Activated CD4-positive, alpha-beta T cell treated with anti-CD3 and anti-CD28 coated beads for 36 hours (primary cell): ENCODE data around the gene DAO. TPM values are rescaled to one million over a fixed set of nuclear protein-coding genes. Genes with fewer than 3 reads are reported as not detected.

ENCODE experiments used
- ATAC-seq: fragments of 200-7000 bp; cut with Tn5 transposase; one replicate; pipeline ENCODE4 v1.10.0; 2021; ENCODE audit warnings: mild to moderate bottlenecking, moderate library complexity
- CTCF ChIA-PET: fragments of 350-600 bp; sonication (Branson Sonifier 250); formaldehyde crosslinking; loops from one replicate; lab custom pipeline; 2021; ENCODE audit warnings: antibody characterized with exemption; lab: Charles Lee
- POLR2A ChIA-PET: fragments of 350-600 bp; sonication (Branson Sonifier 250); formaldehyde crosslinking; loops from one replicate; lab custom pipeline; 2021; ENCODE audit warnings: antibody characterized with exemption, inconsistent platforms; lab: Charles Lee
- DNase-seq: peaks from one replicate; pipeline ENCODE4 v3.0.0-alpha.2; 2020
- H3K27ac Mint-ChIP-seq: one replicate; pipeline ENCODE4 v1.8.0; 2021; ENCODE audit warnings: mixed read lengths
- H3K27me3 Mint-ChIP-seq: one replicate; pipeline ENCODE4 v1.8.0; 2021; ENCODE audit warnings: mixed read lengths
- H3K36me3 Mint-ChIP-seq: one replicate; pipeline ENCODE4 v1.8.0; 2021; ENCODE audit warnings: low read depth, mixed read lengths
- H3K4me1 Mint-ChIP-seq: one replicate; pipeline ENCODE4 v1.8.0; 2021; ENCODE audit warnings: mixed read lengths
- H3K4me3 Mint-ChIP-seq: one replicate; pipeline ENCODE4 v1.8.0; 2021; ENCODE audit warnings: mild to moderate bottlenecking, moderate library complexity, mixed read lengths
- H3K9me3 Mint-ChIP-seq: one replicate; pipeline ENCODE4 v1.8.0; 2021; ENCODE audit warnings: low read depth, mixed read lengths
- intact Hi-C, 2 experiments: fragments of 100-400 bp; cut with DNase I in 1 of 2; cut with micrococcal nuclease in 1 of 2; formaldehyde crosslinking; loops; one replicate each; pipeline versions ENCODE4 v1.14.2 to v1.15.1; 2022 to 2024; cut with DNase I, micrococcal nuclease
- total RNA-seq, 2 experiments: library from RNA; stranded (reverse); gene quantifications; one replicate each; pipeline ENCODE4 v1.2.3, GENCODE V29; 2021

Gene DAO
- total RNA-seq, 2 experiments from 2014 or later, result not detected

DNA sequence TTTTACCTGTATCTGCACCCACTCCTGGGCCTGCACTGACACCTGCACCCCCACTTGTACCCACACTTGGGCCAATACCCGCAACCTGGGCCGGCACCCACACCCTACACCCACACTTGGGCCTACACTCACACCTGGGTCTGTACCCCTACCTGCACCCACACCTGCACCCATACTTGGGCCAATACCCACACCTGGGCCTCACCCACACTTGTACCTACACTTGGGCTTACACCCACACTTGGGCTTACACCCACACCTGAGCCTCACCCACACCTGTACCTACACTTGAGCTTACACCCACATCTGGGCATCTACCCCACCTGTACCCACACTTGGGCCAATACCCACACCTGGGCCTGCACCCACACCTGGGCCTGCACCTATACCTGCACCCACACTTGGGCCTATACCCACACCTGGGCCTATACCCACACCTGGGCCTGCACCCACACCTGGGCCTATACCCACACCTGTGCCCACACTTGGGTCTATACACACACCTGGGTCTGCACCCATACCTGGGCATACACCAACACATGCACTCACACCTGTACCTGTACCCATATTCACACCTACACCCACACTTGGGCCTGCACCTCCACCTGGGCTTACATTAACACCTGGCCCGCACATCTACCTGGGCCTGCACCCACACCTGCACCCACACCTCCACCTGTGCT is 39.2 kb downstream of the DAO start:
- no peaks in the 10 kb centered on the region for H3K36me3 Mint-ChIP-seq
- CTCF ChIA-PET, result interaction anchor here (1.2 kb wide), 1 partner anchor 29 kb away, joined by 4 read pairs; no protein-coding TSS in a partner anchor

GRCh38 chr12:108921946-108922345 is 42.1 kb downstream of the DAO start:
- intact Hi-C loops, result no loop called here
- ChIA-PET POLR2A (no interaction called here), CTCF (interaction anchor here (0.8 to 1.4 kb wide), 2 partner anchors 12 to 40 kb away, joined by 3 to 6 read pairs; no protein-coding TSS in a partner anchor)
- Mint-ChIP-seq H3K9me3 (peaks cover 5% of the 10 kb centered on the region), H3K27me3 (peaks cover 6% of the 10 kb centered on the region), H3K27ac (no peak overlapping the region), H3K4me3 (no peak overlapping the region), H3K36me3 (no peaks in the 10 kb centered on the region), H3K4me1 (no peaks in the 10 kb centered on the region)
- ATAC-seq, result no peak
- DNase-seq, result no peak

More for the DNA sequence above, 39.2 kb downstream of the DAO start:
- ATAC-seq, result no peak
- intact Hi-C loops, result no loop called here
- Mint-ChIP-seq H3K27me3 (peaks cover 7% of the 10 kb centered on the region), H3K4me1 (no peaks in the 10 kb centered on the region), H3K4me3 (no peak overlapping the region), H3K9me3 (peaks cover 2% of the 10 kb centered on the region), H3K27ac (no peak overlapping the region)
- no peak for DNase-seq
- POLR2A ChIA-PET, result no interaction called here

GRCh38 chr12:108922918-108923317 is 43.0 kb downstream of the DAO start:
- no peaks in the 10 kb centered on the region for H3K4me1 Mint-ChIP-seq
- DNase-seq (no peak), ATAC-seq (no peak)
- H3K9me3 Mint-ChIP-seq, result peaks cover 5% of the 10 kb centered on the region
- H3K4me3 Mint-ChIP-seq, result no peak overlapping the region
- peaks cover 6% of the 10 kb centered on the region for H3K27me3 Mint-ChIP-seq
- CTCF ChIA-PET, result interaction anchor here (0.8 kb wide), 1 partner anchor 41 kb away, joined by 3 read pairs; no protein-coding TSS in a partner anchor
- H3K36me3 Mint-ChIP-seq, result no peaks in the 10 kb centered on the region
- H3K27ac Mint-ChIP-seq, result no peak overlapping the region
- POLR2A ChIA-PET, result no interaction called here
- intact Hi-C loops, result no loop called here

- intact Hi-C loops, result no loop called here
- Mint-ChIP-seq H3K36me3 (no peaks in the 10 kb centered on the region), H3K4me1 (no peaks in the 10 kb centered on the region), H3K9me3 (peaks cover 2% of the 10 kb centered on the region), H3K4me3 (no peak overlapping the region), H3K27me3 (peaks cover 4% of the 10 kb centered on the region), H3K27ac (no peak overlapping the region)
- ChIA-PET POLR2A (no interaction called here), CTCF (no interaction called here)
- no peak for ATAC-seq
- DNase-seq, result no peak
Measured at GRCh38 chr12:108928695-108929094, 48.8 kb downstream of the DAO start.

DNA sequence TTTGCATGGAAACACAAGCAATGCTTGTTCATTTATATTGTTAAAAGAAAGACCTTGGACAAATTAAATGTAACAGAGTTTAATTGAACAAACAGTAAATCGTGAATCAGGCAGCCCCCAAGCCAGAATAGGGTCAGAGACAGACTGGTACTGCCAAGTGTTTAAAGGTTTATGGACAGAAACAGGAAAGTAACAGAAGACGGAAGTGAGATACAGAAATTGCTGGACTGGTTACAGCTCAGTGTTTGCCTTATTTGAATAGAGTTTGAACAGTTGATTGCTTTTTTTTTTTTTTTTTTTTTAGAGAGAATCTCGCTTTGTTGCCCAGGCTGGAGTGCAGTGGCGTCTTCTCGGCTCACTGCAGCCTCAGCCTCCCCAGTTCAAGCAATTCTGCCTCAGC is 50.3 kb downstream of the DAO start:
- intact Hi-C loops, result no loop called here
- Mint-ChIP-seq H3K36me3 (no peaks in the 10 kb centered on the region), H3K27ac (no peak overlapping the region), H3K4me3 (no peak overlapping the region), H3K9me3 (peaks cover 2% of the 10 kb centered on the region), H3K4me1 (no peaks in the 10 kb centered on the region), H3K27me3 (peaks cover 2% of the 10 kb centered on the region)
- DNase-seq (no peak), ATAC-seq (no peak)
- POLR2A ChIA-PET, result interaction anchor here (0.6 kb wide), 1 partner anchor 17 kb away, joined by 3 read pairs; no protein-coding TSS in a partner anchor
- CTCF ChIA-PET, result no interaction called here

- ATAC-seq, result no peak
- intact Hi-C loops, result no loop called here
- POLR2A ChIA-PET, result no interaction called here
- CTCF ChIA-PET, result no interaction called here
- Mint-ChIP-seq H3K27me3 (peaks cover 2% of the 10 kb centered on the region), H3K27ac (no peak overlapping the region), H3K36me3 (no peaks in the 10 kb centered on the region), H3K4me1 (no peaks in the 10 kb centered on the region), H3K9me3 (no peaks in the 10 kb centered on the region), H3K4me3 (no peak overlapping the region)
- no peak for DNase-seq
Measured at GRCh38 chr12:108930756-108931155, 50.9 kb downstream of the DAO start.

DNA sequence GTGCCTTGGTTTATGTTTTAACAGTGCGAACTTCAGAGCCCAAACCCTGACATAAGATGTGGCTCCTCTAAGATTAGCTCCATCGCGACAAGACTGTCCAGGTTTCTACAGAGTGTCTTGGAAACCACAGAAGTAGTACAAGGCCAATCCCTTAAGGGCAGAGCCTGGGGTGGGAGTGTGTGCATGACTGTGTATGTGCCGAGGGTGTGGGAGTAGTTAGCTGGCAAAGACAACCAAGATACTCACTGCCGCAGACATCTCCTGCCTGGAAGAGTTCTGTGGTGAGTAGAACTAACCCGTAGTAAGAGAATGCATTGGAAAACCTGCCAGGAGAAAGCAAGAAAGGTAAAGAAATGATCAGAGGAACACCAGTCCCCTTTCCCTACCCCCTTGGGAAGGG is 54.1 kb downstream of the DAO start:
- ATAC-seq, result no peak
- CTCF ChIA-PET, result interaction anchor here (0.6 to 1.0 kb wide), 3 partner anchors 9 to 253 kb away, joined by 3 read pairs; no protein-coding TSS in a partner anchor
- Mint-ChIP-seq H3K4me3 (no peak overlapping the region), H3K27me3 (no peaks in the 10 kb centered on the region), H3K4me1 (no peaks in the 10 kb centered on the region), H3K36me3 (no peaks in the 10 kb centered on the region), H3K27ac (no peak overlapping the region), H3K9me3 (no peaks in the 10 kb centered on the region)
- no peak for DNase-seq
- POLR2A ChIA-PET, result no interaction called here
- intact Hi-C loops, result no loop called here

DNA sequence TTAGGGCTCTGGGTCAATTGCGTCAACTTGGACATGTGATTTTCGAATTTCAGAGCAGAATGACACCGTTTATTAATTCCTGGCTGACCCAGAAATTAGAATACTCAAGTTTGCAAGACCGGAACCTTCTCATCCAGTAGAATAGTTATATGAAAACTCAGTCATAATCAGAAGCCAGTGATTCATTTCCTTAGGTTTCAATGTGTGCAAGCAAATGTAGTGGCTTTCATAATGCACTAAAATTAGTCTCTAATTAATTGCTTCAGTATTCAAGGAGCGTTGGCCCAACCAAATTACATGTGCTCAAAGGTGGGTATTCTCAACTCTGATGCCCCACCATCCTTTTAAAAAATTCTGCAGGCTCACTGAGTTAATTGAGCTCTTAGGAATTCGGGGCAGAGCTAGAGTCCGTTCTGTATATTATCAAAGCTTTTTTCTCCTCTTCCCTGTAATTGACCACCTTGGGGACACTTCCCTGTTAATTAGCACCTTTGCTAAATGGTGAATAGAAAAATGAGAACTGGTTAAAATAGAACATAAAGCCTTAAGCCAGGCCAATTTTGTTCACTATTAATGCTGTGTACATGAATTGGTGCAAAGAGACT is 55.4 kb downstream of the DAO start:
- POLR2A ChIA-PET, result no interaction called here
- no peak overlapping the region for H3K4me3 Mint-ChIP-seq

DNA sequence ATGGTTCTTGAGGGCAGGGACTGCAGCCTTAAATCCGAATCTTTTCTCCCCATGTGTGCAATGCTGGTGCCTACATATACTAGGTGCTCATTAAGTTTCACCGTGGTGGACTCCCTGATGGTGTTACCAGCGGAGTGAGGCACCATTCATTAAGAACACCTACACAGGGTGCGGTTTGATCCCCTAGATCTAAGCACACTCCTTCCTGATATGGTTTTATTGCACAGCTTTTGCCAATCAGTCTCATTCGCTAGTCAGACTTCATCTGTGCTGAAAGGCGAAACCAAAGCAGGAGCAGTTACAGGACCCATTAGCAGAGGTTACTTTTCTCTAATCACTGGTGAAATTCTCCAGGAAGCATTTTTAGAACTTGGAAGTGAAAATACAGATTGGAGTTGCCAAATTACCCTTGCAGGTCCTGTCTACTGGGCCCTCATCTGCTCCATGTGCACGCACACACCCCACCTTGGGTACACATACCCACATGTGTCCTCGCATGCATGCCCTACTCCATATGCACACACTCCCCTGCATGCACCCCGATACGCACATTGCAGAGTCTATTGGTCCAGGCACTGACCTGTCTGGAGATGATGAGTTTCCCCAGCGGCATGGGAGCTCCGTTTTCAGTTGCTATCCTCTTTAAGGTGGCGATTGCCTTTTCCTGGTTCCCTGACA is 58.5 kb downstream of the DAO start:
- H3K4me3 Mint-ChIP-seq, result no peak overlapping the region
- ChIA-PET CTCF (no interaction called here), POLR2A (no interaction called here)
- no peaks in the 10 kb centered on the region for H3K4me1 Mint-ChIP-seq
- no peak for DNase-seq
- no peaks in the 10 kb centered on the region for H3K27me3 Mint-ChIP-seq
- H3K36me3 Mint-ChIP-seq, result no peaks in the 10 kb centered on the region
- ATAC-seq, result no peak
- intact Hi-C loops, result no loop called here
- no peaks in the 10 kb centered on the region for H3K9me3 Mint-ChIP-seq
- H3K27ac Mint-ChIP-seq, result no peak overlapping the region

More for the DNA sequence above, 55.4 kb downstream of the DAO start:
- no peaks in the 10 kb centered on the region for H3K27me3 Mint-ChIP-seq
- H3K4me1 Mint-ChIP-seq, result no peaks in the 10 kb centered on the region
- CTCF ChIA-PET, result interaction anchor here (0.7 kb wide), 1 partner anchor 20 kb away, joined by 3 read pairs; no protein-coding TSS in a partner anchor
- DNase-seq (no peak), ATAC-seq (no peak)
- H3K27ac Mint-ChIP-seq, result no peak overlapping the region
- intact Hi-C loops, result no loop called here
- no peaks in the 10 kb centered on the region for H3K36me3 Mint-ChIP-seq
- H3K9me3 Mint-ChIP-seq, result no peaks in the 10 kb centered on the region

GRCh38 chr12:108939594-108939993 is 59.7 kb downstream of the DAO start:
- Mint-ChIP-seq H3K36me3 (no peaks in the 10 kb centered on the region), H3K4me1 (no peaks in the 10 kb centered on the region), H3K9me3 (no peaks in the 10 kb centered on the region), H3K27me3 (no peaks in the 10 kb centered on the region), H3K4me3 (no peak overlapping the region), H3K27ac (no peak overlapping the region)
- ChIA-PET CTCF (interaction anchor here (0.7 to 1.5 kb wide), 3 partner anchors 11 to 153 kb away, joined by 3 to 8 read pairs (median 3); partner anchors contain the start of gene ALKBH2), POLR2A (interaction anchor here (0.7 kb wide), 1 partner anchor 125 kb away, joined by 3 read pairs; no protein-coding TSS in a partner anchor)
- intact Hi-C loops, result no loop called here
- peak; percentile 99 for ATAC-seq
- peak; percentile 26 for DNase-seq

- no peak overlapping the region for H3K27ac Mint-ChIP-seq
- no peak overlapping the region for H3K4me3 Mint-ChIP-seq
- ChIA-PET POLR2A (interaction anchor here (0.7 kb wide), 1 partner anchor 126 kb away, joined by 3 read pairs; no protein-coding TSS in a partner anchor), CTCF (interaction anchor here (1.5 kb wide), 2 partner anchors 10 to 56 kb away, joined by 3 to 8 read pairs; no protein-coding TSS in a partner anchor)
- DNase-seq (no peak), ATAC-seq (no peak)
- H3K27me3 Mint-ChIP-seq, result no peaks in the 10 kb centered on the region
- no peaks in the 10 kb centered on the region for H3K9me3 Mint-ChIP-seq
- no peaks in the 10 kb centered on the region for H3K4me1 Mint-ChIP-seq
- H3K36me3 Mint-ChIP-seq, result no peaks in the 10 kb centered on the region
- intact Hi-C loops, result no loop called here
Measured at GRCh38 chr12:108940138-108940537, 60.2 kb downstream of the DAO start.
